Upper lobe of left lung (tissue), 6 donors: Measurements from ENCODE around the gene ENTHD1. TPM values are rescaled to one million over a fixed set of nuclear protein-coding genes. Genes with fewer than 3 reads are reported as not detected.

Experiments
- ATAC-seq, 2 donors: fragments of 200-7000 bp; cut with Tn5 transposase; one replicate each; pipeline ENCODE4 v1.9.1; 2022; ENCODE audit warnings: mild to moderate bottlenecking in 2 of 2, moderate library complexity in 2 of 2; ENCODE audit not compliant: low FRiP score in 2 of 2
- DNase-seq, 2 donors: peaks; one replicate each; pipeline ENCODE4 v3.0.0-alpha.2; 2019 to 2020
- H3K27ac ChIP-seq, 4 donors: fragments of 200-600 bp; sonication (generic); one replicate each; pipeline ENCODE4 v1.5.1; 2016 to 2019
- H3K27me3 ChIP-seq, 4 donors: fragments of 200-600 bp; sonication (generic); one replicate each; pipeline ENCODE4 v1.5.1; 2017 to 2019
- H3K36me3 ChIP-seq, 4 donors: fragments of 200-600 bp; sonication (generic); one replicate each; pipeline ENCODE4 v1.5.1; 2016 to 2019
- H3K4me1 ChIP-seq, 4 donors: fragments of 200-600 bp; sonication (generic); one replicate each; pipeline ENCODE4 v1.5.1; 2018 to 2019
- H3K4me3 ChIP-seq, 4 donors: fragments of 200-600 bp; sonication (generic); one replicate each; pipeline ENCODE4 v1.5.1; 2017 to 2019; ENCODE audit warnings: mild to moderate bottlenecking in 2 of 4, moderate library complexity in 1 of 4
- H3K9me3 ChIP-seq, 4 donors: fragments of 200-600 bp; sonication (generic); one replicate each; pipeline ENCODE4 v1.5.1; 2018 to 2019
- CTCF ChIP-seq, 6 experiments: fragments of 450-650 bp in 4 of 6; fragments of 200-600 bp in 2 of 6; sonication (generic) in 2 of 6; IDR thresholded peaks; one replicate each; pipeline ENCODE4 v1.5.1; 2016 to 2019; ENCODE audit warnings: antibody characterized with exemption in 6 of 6
- EP300 ChIP-seq, 4 donors: sonication (generic); formaldehyde crosslinking; IDR thresholded peaks; one replicate each; pipeline ENCODE4 v1.5.1; 2017; ENCODE audit warnings: antibody characterized with exemption in 4 of 4, control low read depth in 2 of 4
- POLR2A ChIP-seq, 4 donors: fragments of 450-650 bp; IDR thresholded peaks; one replicate each; pipeline ENCODE4 v1.5.1; 2016 to 2017; ENCODE audit warnings: antibody characterized with exemption in 4 of 4, mild to moderate bottlenecking in 2 of 4
- POLR2AphosphoS5 ChIP-seq, 2 donors: sonication (generic); formaldehyde crosslinking; IDR thresholded peaks; one replicate each; pipeline ENCODE4 v1.5.1; 2017; ENCODE audit warnings: antibody characterized with exemption in 2 of 2
- WGBS, 2 donors: methylation state at CpG; one replicate each; pipeline ENCODE4 v1.1.5; 2017 to 2018; 5-methylcytosine and 5-hydroxymethylcytosine counted together
- total RNA-seq, 6 donors: library from RNA; depleted of rRNA in 4 of 6; stranded (reverse); fragments of >200 nt in 4 of 6; gene quantifications; one replicate each; pipeline versions ENCODE4 v1.1.0 to v1.2.1, GENCODE V29; 2016 to 2021
- donor health status: DM: no; HTN: no; CAD: no; lungs with moderate emphysema.
- donor health status: DM: no; HTN: yes; CAD: no; lungs with severe emphysema.

ENTHD1 gene
- total RNA-seq, 6 donors from 2014 or later: 0.09 TPM; not detected in 5

- 72 to 94% methylated on average over 2 of the region's 2 CpGs for WGBS, 2 donors
- Histone ChIP-seq H3K4me3 (no peak overlapping the region), H3K9me3 (no peaks in the 10 kb centered on the region), H3K4me1 (no peaks in the 10 kb centered on the region), H3K27ac (no peak overlapping the region), H3K36me3 (no peaks in the 10 kb centered on the region), H3K27me3 (no peaks in the 10 kb centered on the region)
- ATAC-seq (no peak), DNase-seq (no peak)
- no peak for TF ChIP-seq CTCF (IDR thresholded peaks at IDR 0.05)
- TF ChIP-seq POLR2A (IDR thresholded peaks at IDR 0.05): no peak
- no peak for TF ChIP-seq EP300 (IDR thresholded peaks at IDR 0.05)
These were observed 127.9 kb downstream of the ENTHD1 start for GRCh38 chr22:39765661-39766060.

- no peaks in the 10 kb centered on the region for H3K4me1 ChIP-seq
- ATAC-seq: no peak
- TF ChIP-seq POLR2AphosphoS5 (IDR thresholded peaks at IDR 0.05): no peak
- TF ChIP-seq EP300 (IDR thresholded peaks at IDR 0.05): no peak
- TF ChIP-seq CTCF (IDR thresholded peaks at IDR 0.05): no peak
- TF ChIP-seq POLR2A (IDR thresholded peaks at IDR 0.05): no peak
- H3K27me3 ChIP-seq: no peaks in the 10 kb centered on the region
- H3K27ac ChIP-seq: no peak overlapping the region
- no peaks in the 10 kb centered on the region for H3K36me3 ChIP-seq
- DNase-seq: no peak
- H3K4me3 ChIP-seq: no peak overlapping the region
- no peaks in the 10 kb centered on the region for H3K9me3 ChIP-seq
- 74 to 76% methylated on average over 3 of the region's 3 CpGs for WGBS, 2 donors
These were observed 128.5 kb downstream of the ENTHD1 start for GRCh38 chr22:39765046-39765445.

- no peaks in the 10 kb centered on the region for H3K36me3 ChIP-seq
- no peak for DNase-seq
- no peaks in the 10 kb centered on the region for H3K4me1 ChIP-seq
- H3K4me3 ChIP-seq: no peak overlapping the region
- no peaks in the 10 kb centered on the region for H3K9me3 ChIP-seq
- no peaks in the 10 kb centered on the region for H3K27me3 ChIP-seq
- WGBS, 2 donors: 85% methylated on average over 4 of the region's 4 CpGs
- no peak overlapping the region for H3K27ac ChIP-seq
- no peak for ATAC-seq
- TF ChIP-seq POLR2AphosphoS5 (IDR thresholded peaks at IDR 0.05): no peak
- TF ChIP-seq POLR2A (IDR thresholded peaks at IDR 0.05): no peak
- no peak for TF ChIP-seq CTCF (IDR thresholded peaks at IDR 0.05)
- TF ChIP-seq EP300 (IDR thresholded peaks at IDR 0.05): no peak
These were observed 130.3 kb downstream of the ENTHD1 start for GRCh38 chr22:39763276-39763675.

GRCh38 chr22:39750759-39751158 lies 142.8 kb downstream of the ENTHD1 start:
- Histone ChIP-seq H3K36me3 (no peaks in the 10 kb centered on the region), H3K27me3 (no peaks in the 10 kb centered on the region), H3K4me3 (no peak overlapping the region), H3K9me3 (no peaks in the 10 kb centered on the region), H3K4me1 (no peaks in the 10 kb centered on the region), H3K27ac (no peak overlapping the region)
- TF ChIP-seq POLR2AphosphoS5 (IDR thresholded peaks at IDR 0.05) (no peak), CTCF (IDR thresholded peaks at IDR 0.05) (no peak), EP300 (IDR thresholded peaks at IDR 0.05) (no peak), POLR2A (IDR thresholded peaks at IDR 0.05) (no peak)
- ATAC-seq: no peak
- 75 to 82% methylated on average over 2 of the region's 2 CpGs for WGBS, 2 donors
- DNase-seq: no peak

- Histone ChIP-seq H3K36me3 (no peaks in the 10 kb centered on the region), H3K4me1 (no peaks in the 10 kb centered on the region), H3K9me3 (no peaks in the 10 kb centered on the region), H3K4me3 (no peak overlapping the region), H3K27ac (no peak overlapping the region), H3K27me3 (no peaks in the 10 kb centered on the region)
- DNase-seq: no peak
- no peak for TF ChIP-seq POLR2AphosphoS5 (IDR thresholded peaks at IDR 0.05)
- TF ChIP-seq EP300 (IDR thresholded peaks at IDR 0.05): no peak
- TF ChIP-seq CTCF (IDR thresholded peaks at IDR 0.05): no peak
- no peak for TF ChIP-seq POLR2A (IDR thresholded peaks at IDR 0.05)
- 42 to 59% methylated on average over 3 of the region's 3 CpGs for WGBS, 2 donors
- ATAC-seq: no peak
These were observed 144.7 kb downstream of the ENTHD1 start for GRCh38 chr22:39748877-39749276.
